HG03025 (cell line): ENCODE data around the gene PTPN3.
"Not testable (repeated sequence)": the region's sequence is repeated elsewhere in the genome, so short reads cannot be mapped to it uniquely, and the experiment has no call there.

Experiments
- ATAC-seq: cut with Tn5 transposase; IDR thresholded peaks from one replicate; pipeline ENCODE4 v1.9.1; 2021; ENCODE audit warnings: mild to moderate bottlenecking, moderate library complexity; ENCODE audit not compliant: unreplicated experiment, low FRiP score

Gene PTPN3

DNA sequence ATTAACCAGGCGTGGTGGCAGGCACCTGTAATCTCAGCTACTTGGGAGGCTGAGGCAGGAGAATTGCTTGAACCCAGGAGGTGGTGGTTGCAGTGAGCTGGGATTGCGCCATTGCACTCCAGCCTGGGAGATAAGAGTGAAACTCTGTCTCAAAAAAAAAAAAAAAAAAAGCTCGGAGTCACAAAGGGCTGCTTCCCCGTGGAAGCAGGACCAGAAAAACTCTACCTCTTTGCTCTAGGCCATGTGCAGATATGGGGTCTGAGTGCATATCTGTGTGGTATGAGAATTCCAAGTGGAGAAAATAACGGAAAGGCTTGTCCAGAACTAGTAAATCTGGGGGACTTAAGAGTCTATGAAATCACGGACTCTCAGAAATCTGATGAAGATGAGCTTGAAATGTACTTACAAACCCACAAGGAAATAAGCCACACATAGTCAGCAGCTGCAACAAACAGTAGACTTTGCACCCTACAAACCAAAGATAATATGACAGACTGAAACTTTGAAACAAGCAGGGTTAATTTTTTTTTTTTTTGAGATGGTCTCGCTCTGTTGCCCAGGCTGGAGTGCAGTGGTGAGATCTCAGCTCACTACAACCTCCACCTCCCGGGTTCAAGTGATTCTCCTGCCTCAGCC lies 139.0 kb downstream of the PTPN3 start:
- ATAC-seq: not testable (repeated sequence)

DNA sequence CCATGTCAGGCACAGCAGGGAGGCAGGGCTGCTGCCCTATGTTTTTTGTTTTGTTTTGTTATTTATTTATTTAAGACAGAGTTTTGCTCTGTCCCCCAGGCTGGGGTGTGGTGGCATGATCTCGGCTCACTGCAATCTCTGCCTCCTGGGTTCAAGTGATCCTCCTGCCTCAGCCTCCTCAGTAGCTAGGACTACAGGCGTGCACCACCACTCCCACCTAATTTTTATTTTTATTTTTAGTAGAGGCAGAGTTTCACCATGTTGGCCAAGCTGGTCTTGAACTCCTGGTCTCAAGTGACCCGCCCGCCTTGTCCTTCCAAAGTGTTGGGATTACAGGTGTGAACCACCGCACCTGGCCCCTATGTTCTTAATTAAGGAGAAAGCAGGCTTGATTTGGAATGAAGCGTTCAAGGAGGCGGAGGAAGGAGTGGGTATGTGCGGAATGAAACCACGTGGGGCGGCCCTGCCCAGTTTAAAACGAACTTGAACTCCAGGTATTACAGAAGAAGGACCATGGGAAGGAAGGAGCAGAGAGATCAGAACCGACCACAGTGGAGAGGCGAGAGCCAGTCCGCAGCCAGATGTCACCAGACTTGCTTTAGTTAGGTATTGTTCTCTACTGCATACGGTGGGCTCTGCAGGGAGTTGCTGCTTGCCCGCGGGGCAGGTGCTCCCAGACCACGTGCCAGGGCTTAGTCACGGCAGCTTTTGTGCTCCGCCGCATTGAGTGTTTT lies 142.4 kb downstream of the PTPN3 start:
- no peak for ATAC-seq

DNA sequence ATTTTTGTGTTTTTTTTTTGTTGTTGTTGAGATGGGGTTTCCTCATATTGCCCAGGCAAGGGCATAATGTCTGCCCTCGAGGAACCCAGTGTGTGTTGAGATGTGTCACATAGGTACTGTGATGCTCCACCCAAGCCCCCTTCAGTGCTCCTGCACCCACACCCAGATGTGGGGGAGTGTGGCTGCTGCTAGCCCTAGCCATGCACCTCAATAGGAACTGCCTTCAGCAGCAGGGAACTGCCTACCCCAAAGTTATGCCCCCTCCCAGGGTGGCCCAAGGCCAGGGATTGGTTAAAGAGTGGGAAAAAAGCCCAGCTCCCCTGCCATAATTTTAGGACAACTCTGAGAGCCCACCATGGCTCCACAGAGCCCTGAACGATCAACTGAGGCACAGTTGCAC lies 143.9 kb downstream of the PTPN3 start:
- ATAC-seq: no peak

DNA sequence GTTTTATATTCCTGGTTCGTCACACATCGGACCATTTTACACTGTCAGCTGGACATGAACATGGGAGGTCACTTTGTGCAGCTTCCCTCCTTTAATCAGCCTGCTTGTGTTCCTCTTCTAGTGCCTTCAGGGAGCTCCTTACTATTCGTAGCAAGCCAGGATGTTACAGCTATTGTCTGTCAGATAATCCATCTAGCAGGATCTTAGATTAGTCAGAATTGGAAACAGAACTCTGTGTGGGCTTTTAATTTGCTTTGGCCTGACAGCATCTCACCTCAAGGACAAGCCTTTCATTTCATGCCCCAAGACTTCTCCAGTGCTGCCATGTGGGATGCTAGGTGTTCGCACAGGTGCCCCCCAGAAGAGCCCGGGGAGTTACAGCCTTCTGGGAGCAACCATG lies 147.1 kb downstream of the PTPN3 start:
- no peak for ATAC-seq

DNA sequence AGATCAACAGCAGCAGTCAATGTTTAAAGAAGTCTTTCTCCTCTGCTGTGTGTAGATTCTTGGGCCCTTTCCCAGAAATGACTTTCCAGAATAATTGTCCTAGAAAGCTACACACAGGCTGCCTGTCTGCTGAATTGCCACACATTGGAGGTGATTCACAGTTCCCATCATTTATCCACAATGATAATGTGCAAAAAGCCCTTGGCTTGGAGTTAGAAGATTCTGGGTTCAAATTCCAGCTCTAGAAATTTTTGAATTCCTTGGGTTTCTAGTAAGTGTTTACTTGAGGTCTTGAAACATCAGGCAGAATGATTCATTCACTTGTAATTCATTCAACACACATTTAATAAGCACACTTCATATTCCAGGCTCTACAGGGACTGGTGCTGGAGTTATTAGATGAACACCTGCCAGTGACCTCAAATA lies 148.7 kb downstream of the PTPN3 start:
- ATAC-seq: no peak

DNA sequence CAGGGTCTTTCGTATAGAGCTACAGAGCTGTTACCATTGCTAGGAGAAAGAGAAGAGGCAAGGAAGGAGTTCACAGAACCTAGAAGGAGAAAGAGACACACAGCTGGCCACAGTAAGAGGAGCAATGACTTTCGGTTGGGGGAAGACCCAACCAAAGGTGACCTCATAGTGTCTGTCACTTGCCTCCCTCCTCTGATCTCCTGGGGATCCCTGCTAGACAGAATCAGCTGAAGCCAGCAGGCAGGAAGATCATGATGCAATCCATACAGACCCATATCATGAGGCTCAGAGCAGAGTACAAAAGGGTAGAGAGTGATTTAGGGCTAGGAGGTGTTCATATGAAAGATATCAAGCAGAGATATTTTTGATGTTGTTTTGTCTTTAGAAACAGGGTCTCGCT lies 151.2 kb downstream of the PTPN3 start:
- no peak for ATAC-seq

DNA sequence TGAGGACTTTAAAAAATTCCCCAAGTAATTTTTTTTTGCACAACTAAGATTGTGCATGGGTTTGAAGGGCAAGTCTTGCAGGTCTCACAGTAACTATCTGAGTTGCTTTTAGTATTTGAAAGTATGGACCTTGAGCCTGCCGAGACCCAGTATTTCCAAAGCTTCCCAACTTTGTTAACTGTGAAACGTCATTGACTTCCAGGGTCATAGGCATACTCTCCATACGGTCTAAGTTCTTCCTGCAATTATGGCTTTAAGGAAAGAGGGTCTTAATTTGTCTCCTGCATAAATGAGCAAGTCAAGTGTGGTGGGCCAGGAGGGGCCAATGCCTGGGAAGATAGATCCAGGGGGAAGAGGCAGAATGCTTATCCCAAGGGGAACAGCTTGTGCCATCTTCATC lies 153.2 kb downstream of the PTPN3 start:
- ATAC-seq: no peak

DNA sequence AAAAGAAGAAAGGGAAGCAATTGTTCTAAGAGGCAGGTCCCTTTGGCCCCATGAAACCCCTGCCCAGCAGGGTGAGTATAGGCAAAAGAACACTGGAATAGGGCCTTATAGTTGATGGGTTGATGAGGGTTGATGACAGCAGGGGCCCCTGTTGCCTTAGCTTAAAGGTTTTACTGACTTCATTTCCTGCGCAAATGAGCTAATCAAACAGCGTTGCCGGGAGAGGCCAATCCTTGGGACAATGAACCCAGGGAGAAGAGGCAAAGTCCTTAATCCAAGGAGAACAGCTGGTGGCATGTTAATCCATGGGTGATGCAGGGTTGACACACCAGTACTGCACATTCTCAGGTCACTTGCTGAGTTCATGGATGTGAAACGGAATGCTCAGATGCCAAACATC lies 155.2 kb downstream of the PTPN3 start:
- no peak for ATAC-seq

DNA sequence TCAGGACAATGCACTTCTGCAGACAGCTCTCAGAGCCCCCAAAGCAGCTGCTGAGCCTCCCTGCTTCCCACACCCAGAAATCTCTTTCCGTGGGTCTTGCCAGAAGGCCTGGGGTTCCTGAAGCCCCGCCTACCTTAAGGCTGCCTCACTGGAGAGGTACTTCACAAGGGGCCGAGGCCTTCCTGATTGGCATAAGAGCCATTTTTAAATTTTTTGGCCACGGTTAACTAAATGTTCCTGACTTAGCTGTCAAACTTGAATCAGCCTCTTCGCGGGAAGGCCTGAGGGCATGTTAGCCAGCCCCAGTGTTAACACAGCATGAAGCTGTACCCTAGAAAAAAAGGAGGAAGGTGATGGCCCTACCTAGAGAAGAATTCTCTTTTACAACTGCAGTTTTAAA lies 156.5 kb downstream of the PTPN3 start:
- ATAC-seq: no peak

DNA sequence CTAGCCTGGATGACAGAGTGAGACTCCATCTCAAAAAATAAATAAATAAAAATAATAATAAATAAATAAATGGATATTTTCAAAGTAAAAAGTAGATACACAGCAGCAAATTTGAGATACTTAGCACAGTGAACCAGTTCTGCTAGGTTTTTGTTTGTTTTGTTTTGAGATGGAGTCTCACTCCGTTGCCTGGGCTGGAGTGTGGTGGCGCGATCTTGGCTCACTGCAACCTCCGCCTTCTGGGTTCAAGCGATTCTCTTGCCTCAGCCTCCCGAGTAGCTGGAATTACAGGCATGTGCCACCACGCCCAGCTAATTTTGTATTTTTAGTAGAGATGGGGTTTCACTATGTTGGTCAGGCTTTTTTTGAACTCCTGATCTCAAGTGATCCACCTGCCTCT lies 157.1 kb downstream of the PTPN3 start:
- ATAC-seq: not testable (repeated sequence)

DNA sequence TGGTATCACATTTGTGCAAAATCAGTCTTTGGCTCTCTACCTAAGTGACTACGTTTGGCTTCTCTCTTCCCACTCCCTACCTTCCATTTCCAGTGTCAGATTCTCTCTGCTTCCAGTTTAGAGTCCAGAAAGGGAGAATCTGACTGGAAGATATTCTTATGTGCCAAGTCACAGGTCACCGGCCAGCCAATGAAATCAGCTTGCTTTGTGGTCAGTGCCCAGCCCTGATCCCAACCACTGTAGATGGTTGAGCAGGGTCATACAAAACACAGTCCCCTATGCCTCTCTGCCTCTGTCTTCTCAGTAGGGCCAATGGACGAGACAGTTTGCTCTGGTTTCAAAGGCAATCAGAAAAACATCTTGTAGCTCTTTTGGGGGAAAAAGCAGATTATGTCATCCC lies 161.7 kb downstream of the PTPN3 start:
- no peak for ATAC-seq

DNA sequence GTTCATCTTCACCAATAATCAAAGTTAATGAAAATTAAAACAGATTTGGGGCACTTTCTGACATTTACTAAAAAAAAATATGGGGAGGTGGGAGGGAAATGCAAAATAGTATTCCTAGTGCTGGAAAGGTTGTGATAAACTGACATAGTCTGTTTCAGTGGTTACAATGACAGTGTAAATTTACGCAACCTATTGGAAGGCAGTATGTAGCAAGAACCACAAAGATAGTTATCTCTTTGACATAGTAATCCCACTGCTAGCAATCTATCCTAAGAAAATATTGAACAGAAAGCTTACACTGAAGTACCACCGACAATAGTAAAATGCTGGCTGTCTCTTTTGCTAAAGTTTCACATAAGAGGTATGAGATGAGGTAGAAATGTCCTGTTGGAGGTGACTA lies 162.2 kb downstream of the PTPN3 start:
- no peak for ATAC-seq

DNA sequence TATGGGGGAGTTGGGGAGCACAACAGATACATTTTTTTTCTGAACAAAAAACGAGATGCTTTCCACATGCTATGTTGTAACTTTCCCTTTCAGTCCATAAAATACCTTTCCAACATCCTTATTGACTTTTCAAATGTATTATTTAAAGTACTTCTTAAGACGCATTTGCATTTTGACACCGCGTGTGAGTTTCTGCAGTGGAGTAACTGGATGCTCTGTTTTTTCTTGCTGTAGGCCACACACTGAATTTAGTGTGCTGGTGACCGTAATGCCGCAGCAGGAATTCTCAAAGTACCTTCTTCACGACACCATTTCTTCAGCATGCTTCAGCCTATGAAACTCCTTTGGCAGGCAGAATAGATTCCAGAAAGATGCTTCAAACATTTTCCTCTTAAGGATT lies 163.0 kb downstream of the PTPN3 start:
- no peak for ATAC-seq

DNA sequence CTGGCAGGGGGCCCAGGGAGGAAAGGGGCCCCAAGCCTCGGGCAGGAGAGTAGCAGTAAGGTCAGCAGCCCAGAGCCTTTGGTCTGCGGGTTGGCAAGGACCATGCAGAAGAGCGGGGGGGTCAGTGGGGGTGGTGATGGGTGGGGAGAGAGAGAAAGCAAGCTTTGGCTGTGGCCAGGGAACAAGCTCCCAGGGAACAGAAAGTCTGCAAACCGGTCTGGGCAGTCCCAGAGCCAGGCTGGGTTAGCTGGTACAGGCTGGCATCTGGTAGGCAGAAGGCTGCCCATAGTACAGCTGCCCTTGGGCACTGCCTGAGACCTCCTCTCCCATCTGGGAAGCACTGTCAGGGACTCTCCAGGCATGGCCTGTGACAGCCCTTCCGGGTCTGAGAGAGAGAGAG lies 166.8 kb downstream of the PTPN3 start:
- ATAC-seq: no peak

DNA sequence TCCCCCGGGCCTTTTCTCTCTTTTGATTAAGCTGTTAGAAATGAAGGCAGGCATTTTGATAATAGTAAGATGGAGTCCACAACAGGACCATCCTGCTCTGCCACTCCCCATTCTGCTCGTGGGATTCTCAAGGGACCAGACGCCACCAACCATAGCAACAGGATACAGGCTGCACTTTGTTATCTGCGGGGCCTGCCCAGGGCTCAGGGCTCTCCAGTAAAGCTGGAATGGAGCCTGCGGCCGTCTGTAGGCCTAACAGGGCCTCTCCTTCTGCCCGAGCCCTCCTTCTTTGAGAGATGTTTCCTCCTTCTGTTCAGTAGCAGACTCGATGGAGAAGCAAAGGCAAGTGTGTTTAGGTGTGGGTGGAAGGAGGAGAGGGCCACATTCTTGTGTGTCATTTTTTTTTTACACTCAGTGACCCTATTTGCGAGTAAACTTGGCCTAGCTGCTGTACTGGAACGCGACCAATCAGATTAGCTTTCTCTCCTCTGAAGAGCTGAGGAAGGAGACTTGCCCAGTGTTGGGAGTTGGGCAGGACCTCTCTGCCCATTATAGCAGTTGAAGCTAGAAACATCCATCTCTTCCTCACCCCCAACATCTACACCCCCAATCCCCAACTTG lies 168.4 kb downstream of the PTPN3 start:
- no peak for ATAC-seq

DNA sequence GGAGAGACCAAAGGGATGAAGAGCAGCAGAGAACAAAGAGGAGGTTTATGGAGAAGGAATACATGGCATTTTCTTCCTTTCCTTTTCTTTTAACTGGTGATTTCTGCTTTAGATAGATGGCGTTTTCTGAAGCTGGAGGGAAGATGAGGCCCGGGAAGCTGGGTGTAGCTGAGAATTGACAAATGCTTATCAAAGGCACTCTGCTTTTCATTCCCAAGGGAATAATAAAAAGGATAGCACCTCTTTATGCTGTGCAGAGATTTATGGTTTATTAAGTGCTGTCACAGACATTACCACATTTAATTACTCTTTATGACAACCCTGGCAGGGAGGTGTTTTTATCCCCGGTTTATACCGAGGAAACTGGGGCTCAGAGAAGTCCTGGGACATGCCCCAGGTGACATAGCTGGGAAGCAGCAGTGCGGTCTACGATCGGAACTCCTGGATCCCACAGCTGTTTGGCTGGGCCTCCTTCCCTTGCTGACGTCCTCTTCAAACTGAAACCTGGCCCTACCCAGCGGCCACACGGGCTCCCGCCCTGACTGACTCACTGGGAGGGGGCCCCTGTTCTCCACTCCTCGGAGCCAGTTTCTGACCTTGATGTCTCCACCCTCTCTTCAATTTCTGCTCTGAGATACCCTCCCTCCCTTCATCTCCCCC lies 169.0 kb downstream of the PTPN3 start:
- ATAC-seq: no peak
